K562 (cell line): Measurements from ENCODE around the gene SDR42E2. TPM values are rescaled to one million over a fixed set of nuclear protein-coding genes. Genes with fewer than 3 reads are reported as not detected.

Source experiments
- AFF1 ChIP-seq, 2 experiments: fragments of 450-650 bp; IDR thresholded peaks; 2 replicates each; pipeline ENCODE4 v1.6.1; 2018; ENCODE audit warnings: mild to moderate bottlenecking in 2 of 2, low read depth in 1 of 2; ENCODE audit not compliant: partially characterized antibody in 2 of 2
- BRD9 ChIP-seq: fragments of 450-650 bp; IDR thresholded peaks from 2 replicates; pipeline ENCODE4 v1.6.1; 2018; ENCODE audit warnings: low read depth; ENCODE audit not compliant: partially characterized antibody
- CEBPG ChIP-seq, 3 experiments: fragments of 200-800 bp in 1 of 3; sonication (Bioruptor generic) in 1 of 3; sonication (generic) in 1 of 3; formaldehyde crosslinking in 1 of 3; IDR thresholded peaks in 2 of 3; conservative IDR thresholded peaks in 1 of 3; 2 replicates each; pipeline versions ENCODE4 v1.6.1 to v1.8.0; 2016 to 2022; ENCODE audit warnings: missing compliant biosample characterization in 2 of 3, missing genetic modification characterization in 2 of 3, mild to moderate bottlenecking in 1 of 3, missing genetic modification reagents in 1 of 3
- ETS2 ChIP-seq: IDR thresholded peaks from 2 replicates; pipeline ENCODE4 v1.6.1; 2016; ENCODE audit warnings: borderline replicate concordance, missing genetic modification characterization, mild to moderate bottlenecking, moderate library complexity, missing compliant biosample characterization; ENCODE audit not compliant: poor library complexity, severe bottlenecking
- GTF2E2 ChIP-seq: fragments of 200-800 bp; sonication (Bioruptor generic); IDR thresholded peaks from 2 replicates; pipeline ENCODE4 v1.6.1; 2016; ENCODE audit warnings: missing genetic modification characterization, missing compliant biosample characterization
- IFI16 ChIP-seq: fragments of 250-450 bp; sonication (Bioruptor Pico); IDR thresholded peaks from 2 replicates; pipeline ENCODE4 v2.1.2; 2022; ENCODE audit warnings: mild to moderate bottlenecking, inconsistent platforms
- NFRKB ChIP-seq: fragments of 450-650 bp; IDR thresholded peaks from 2 replicates; pipeline ENCODE4 v1.6.1; 2016; ENCODE audit warnings: low read depth
- PHF20 ChIP-seq: fragments of 450-650 bp; IDR thresholded peaks from 2 replicates; pipeline ENCODE4 v1.6.1; 2018; ENCODE audit not compliant: partially characterized antibody
- PKNOX1 ChIP-seq: fragments of 450-650 bp; IDR thresholded peaks from 2 replicates; pipeline ENCODE4 v1.6.1; 2016
- RFX5 ChIP-seq: IDR thresholded peaks from 2 replicates; pipeline ENCODE4 v1.6.1; 2011; ENCODE audit warnings: low read depth, mild to moderate bottlenecking, improper control_type of control experiment, low read length
- SMARCA4 ChIP-seq: fragments of 450-650 bp; IDR thresholded peaks from 2 replicates; pipeline ENCODE4 v1.6.1; 2016
- SMARCC2 ChIP-seq: fragments of 450-650 bp; IDR thresholded peaks from 2 replicates; pipeline ENCODE4 v1.6.1; 2017; ENCODE audit warnings: antibody characterized with exemption, moderate library complexity, mild to moderate bottlenecking, low read depth
- SP1 ChIP-seq: sonication (generic); formaldehyde crosslinking; IDR thresholded peaks from 2 replicates; pipeline ENCODE4 v1.8.1; 2022; ENCODE audit warnings: mild to moderate bottlenecking, missing genetic modification reagents
- SPI1 ChIP-seq: IDR thresholded peaks from 2 replicates; pipeline ENCODE4 v1.6.1; 2011; ENCODE audit warnings: low read depth, low read length, control low read depth, borderline replicate concordance
- ZBTB2 ChIP-seq: fragments of 450-650 bp; IDR thresholded peaks from 2 replicates; pipeline ENCODE4 v1.6.1; 2016; ENCODE audit warnings: antibody characterized with exemption
- ZFP30 ChIP-seq: fragments of 250-450 bp; sonication (Bioruptor Pico); IDR thresholded peaks from 2 replicates; pipeline ENCODE4 v1.8.0; 2022; ENCODE audit warnings: moderate library complexity, mild to moderate bottlenecking, inconsistent platforms, borderline replicate concordance
- ZNF644 ChIP-seq: fragments of 200-800 bp; sonication (Bioruptor generic); IDR thresholded peaks from 2 replicates; pipeline ENCODE4 v1.6.1; 2016; ENCODE audit warnings: low read depth, missing genetic modification characterization, missing compliant biosample characterization
- polyA plus RNA-seq, 8 experiments: library from polyadenylated mRNA; depleted of rRNA in 4 of 8; stranded (reverse) in 5 of 8; unstranded in 3 of 8; fragments of >200 nt; fragmentation: Nextera tagmentation in 2 of 8; fragmentation: Illumina TruSeq in 1 of 8; extraction: Ambion mirVana in 2 of 8; extraction: Trizol in 1 of 8; gene quantifications; 2 replicates each; pipeline versions ENCODE4 v1.2.1 to v1.2.3, GENCODE V29; 2011 to 2014; ENCODE audit warnings: inconsistent platforms in 1 of 8, missing spikeins in 1 of 8
- total RNA-seq, 7 experiments: library from RNA; depleted of rRNA in 6 of 7; stranded (reverse); fragments of >200 nt in 6 of 7; fragmentation: Illumina TruSeq in 2 of 7; extraction: Trizol in 2 of 7; gene quantifications; 2 replicates each; pipeline versions ENCODE4 v1.2.1 to v1.2.3, GENCODE V29; 2011 to 2021; ENCODE audit warnings: low replicate concordance in 1 of 7

SDR42E2 gene
- total and polyA plus RNA-seq, 9 of the 15 experiments (the other 6 are each of a cell fraction or from before 2014, with no cell fraction given), result 0.03 to 0.07 (median 0.04) TPM; not detected in 4

- TF ChIP-seq ZBTB2 (peak; percentile 18; the same call in 1 of the 2 replicates), SP1 (CRISPR knock-in tag) (no peak), SMARCC2 (peak; percentile 23; the same call in 1 of the 2 replicates), BRD9 (peak; percentile 86), ZFP30 (CRISPR knock-in tag) (no peak), CEBPG (CRISPR knock-in tag; IDR thresholded peaks at IDR 0.05) (no peak), CEBPG (tag; conservative IDR thresholded peaks at IDR 0.05 in 1 of 2, IDR thresholded peaks at IDR 0.05 in 1 of 2) (no peak), RFX5 (no peak), NFRKB (peak; percentile 93), SPI1 (peak; percentile 81; the same call in 1 of the 2 replicates), IFI16 (no peak), AFF1 (IDR thresholded peaks at IDR 0.05; ENCODE audit: low read depth in 1 of 2, partially characterized antibody in 2 of 2) (peak in 1 of 2 experiments; percentile 67), ZNF644 (tag) (0 out of 2 replicates have a peak, but pooled peaks have one; percentile 43), SMARCA4 (peak; percentile 44; the same call in 1 of the 2 replicates), ETS2 (tag) (no peak), PKNOX1 (peak; percentile 7; the same call in 1 of the 2 replicates), PHF20 (peak; percentile 80), GTF2E2 (tag) (peak; percentile 61; the same call in 1 of the 2 replicates)
Measured at GRCh38 chr16:22205577-22206012, 43.3 kb downstream of the SDR42E2 start (continued).
